Endothelial cell of umbilical vein (primary cell): Measurements from ENCODE around the gene PLIN5.

Source experiments
- EZH2 ChIP-seq: IDR thresholded peaks from 2 replicates; pipeline ENCODE4 v1.6.1; 2012; ENCODE audit warnings: borderline replicate concordance, low read depth, mild to moderate bottlenecking, moderate library complexity, low read length, inconsistent platforms; ENCODE audit not compliant: severe bottlenecking
- MAX ChIP-seq: IDR thresholded peaks from 2 replicates; pipeline ENCODE4 v1.6.1; 2011; ENCODE audit not compliant: insufficient read depth, insufficient read length
- TF ChIP-seq, protein P1 (sequence below), 2 donors: IDR thresholded peaks; 1 replicate in 1 of 2; 2 replicates in 1 of 2; pipeline ENCODE4 v1.5.1; 2011; ENCODE audit warnings: low read length in 2 of 2, mild to moderate bottlenecking in 2 of 2, moderate library complexity in 2 of 2, control low read depth in 1 of 2, inconsistent platforms in 1 of 2, low read depth in 1 of 2; ENCODE audit not compliant: insufficient read depth in 1 of 2; ENCODE audit errors: extremely low read depth in 1 of 2

GRCh38 chr19:4498694-4499093 is 36.3 kb downstream of the PLIN5 start:
- TF ChIP-seq, protein P1, sequence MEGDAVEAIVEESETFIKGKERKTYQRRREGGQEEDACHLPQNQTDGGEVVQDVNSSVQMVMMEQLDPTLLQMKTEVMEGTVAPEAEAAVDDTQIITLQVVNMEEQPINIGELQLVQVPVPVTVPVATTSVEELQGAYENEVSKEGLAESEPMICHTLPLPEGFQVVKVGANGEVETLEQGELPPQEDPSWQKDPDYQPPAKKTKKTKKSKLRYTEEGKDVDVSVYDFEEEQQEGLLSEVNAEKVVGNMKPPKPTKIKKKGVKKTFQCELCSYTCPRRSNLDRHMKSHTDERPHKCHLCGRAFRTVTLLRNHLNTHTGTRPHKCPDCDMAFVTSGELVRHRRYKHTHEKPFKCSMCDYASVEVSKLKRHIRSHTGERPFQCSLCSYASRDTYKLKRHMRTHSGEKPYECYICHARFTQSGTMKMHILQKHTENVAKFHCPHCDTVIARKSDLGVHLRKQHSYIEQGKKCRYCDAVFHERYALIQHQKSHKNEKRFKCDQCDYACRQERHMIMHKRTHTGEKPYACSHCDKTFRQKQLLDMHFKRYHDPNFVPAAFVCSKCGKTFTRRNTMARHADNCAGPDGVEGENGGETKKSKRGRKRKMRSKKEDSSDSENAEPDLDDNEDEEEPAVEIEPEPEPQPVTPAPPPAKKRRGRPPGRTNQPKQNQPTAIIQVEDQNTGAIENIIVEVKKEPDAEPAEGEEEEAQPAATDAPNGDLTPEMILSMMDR (IDR thresholded peaks at IDR 0.05; ENCODE audit: extremely low read depth in 1 of 2, insufficient read depth in 1 of 2, low read depth in 1 of 2, low read length in 2 of 2): no peak
- no peak for TF ChIP-seq MAX
- no peak for TF ChIP-seq EZH2
